B cell (primary cell): ENCODE measurements around the gene RD3L.

Source experiments
- CTCF ChIP-seq: fragments of 200-600 bp; IDR thresholded peaks from one replicate; pipeline ENCODE4 v1.8.0; 2022; ENCODE audit warnings: antibody characterized with exemption, mild to moderate bottlenecking
- EZH2 ChIP-seq: IDR thresholded peaks from 2 replicates; pipeline ENCODE4 v1.6.1; 2012; ENCODE audit warnings: borderline replicate concordance, low read depth, mild to moderate bottlenecking, moderate library complexity, low read length; ENCODE audit not compliant: insufficient read depth, poor library complexity, severe bottlenecking

DNA sequence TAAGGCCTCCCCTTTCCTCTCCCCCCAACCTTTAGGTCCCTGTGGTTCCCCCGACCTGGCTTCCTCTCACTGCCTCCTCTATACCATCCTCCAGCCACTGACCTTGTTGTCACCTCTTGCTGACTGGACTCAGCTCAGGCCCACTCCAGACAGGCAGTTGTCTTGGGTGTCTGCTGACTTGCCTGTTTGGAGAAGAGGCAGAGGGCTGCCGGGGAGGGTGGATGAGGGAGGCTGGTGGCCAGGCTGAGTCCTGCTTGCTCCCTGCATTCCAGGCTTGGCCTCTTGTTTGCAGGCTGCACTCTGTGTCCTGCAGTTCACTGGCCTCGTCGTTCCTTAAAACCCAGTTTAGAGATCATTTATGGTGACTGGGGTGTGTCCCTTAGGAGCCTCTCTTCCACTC lies 31.0 kb upstream of the RD3L start:
- TF ChIP-seq CTCF (no peak), EZH2 (no peak)
